Cerebellar cortex (tissue), 1 donor: ENCODE results near the gene CD19.

Source experiments
- DNase-seq: peaks from one replicate; pipeline ENCODE4 v3.0.0-alpha.2; 2015; ENCODE audit warnings: low spot score

Gene CD19

GRCh38 chr16:28982418-28982817, 50.6 kb downstream of the CD19 start:
- no peak for DNase-seq

- no peak for DNase-seq
These were observed 51.2 kb downstream of the CD19 start for GRCh38 chr16:28982949-28983348.

GRCh38 chr16:28983644-28984043, 51.9 kb downstream of the CD19 start:
- DNase-seq, result no peak

GRCh38 chr16:28984091-28984490, 52.3 kb downstream of the CD19 start:
- no peak for DNase-seq

GRCh38 chr16:28984619-28985135, 52.9 kb downstream of the CD19 start, which contains the start of gene LAT:
Gene LAT, plus strand, starts transcription at chr16:28985052. Its CDS starts 366 bp downstream, at chr16:28985418.
- no peak for DNase-seq

- DNase-seq, result no peak
These were observed 53.7 kb downstream of the CD19 start for GRCh38 chr16:28985211-28986041.

GRCh38 chr16:28986046-28986445, 54.3 kb downstream of the CD19 start:
- no peak for DNase-seq

- DNase-seq, result no peak
These were observed 54.7 kb downstream of the CD19 start for GRCh38 chr16:28986492-28986891.

GRCh38 chr16:28987170-28987853, 55.5 kb downstream of the CD19 start:
- DNase-seq, result no peak
